GM06990 (cell line): Measurements from ENCODE around the gene GAB3.

ENCODE experiments used
- DNase-seq: peaks from one replicate; pipeline ENCODE4 v3.0.0-alpha.2; 2011; ENCODE audit not compliant: insufficient read length; ENCODE audit errors: extremely low read depth
- H3K27me3 ChIP-seq: replicated peaks from 2 replicates; pipeline ENCODE4 v1.6.0; 2011; ENCODE audit warnings: low read length; ENCODE audit not compliant: control insufficient read depth, insufficient read depth
- H3K36me3 ChIP-seq: 2 replicates; pipeline ENCODE4 v1.5.1; 2011; ENCODE audit warnings: low read length; ENCODE audit not compliant: control insufficient read depth, insufficient read depth
- H3K4me3 ChIP-seq: replicated peaks from 2 replicates; pipeline ENCODE4 v1.5.1; 2011; ENCODE audit warnings: low read depth, mild to moderate bottlenecking, control low read depth, low read length
- CTCF ChIP-seq: IDR thresholded peaks from 2 replicates; pipeline ENCODE4 v1.5.1; 2011; ENCODE audit warnings: low read length, control low read depth, mild to moderate bottlenecking, inconsistent platforms; ENCODE audit not compliant: insufficient read depth, poor library complexity, severe bottlenecking

Gene GAB3

GRCh38 chrX:154748712-154749339 is 2.1 kb downstream of the GAB3 start:
- H3K36me3 ChIP-seq, result no peaks in the 10 kb centered on the region
- no peak overlapping the region for H3K4me3 ChIP-seq
- TF ChIP-seq CTCF, result peak; percentile 64
- DNase-seq, result no peak
- H3K27me3 ChIP-seq, result no peaks in the 10 kb centered on the region

- no peak for TF ChIP-seq CTCF
- no peak for DNase-seq
- no peak overlapping the region for H3K4me3 ChIP-seq
Measured at GRCh38 chrX:154742613-154743012, 8.3 kb downstream of the GAB3 start.

GRCh38 chrX:154739952-154740465 is 10.9 kb downstream of the GAB3 start:
- H3K27me3 ChIP-seq, result no peaks in the 10 kb centered on the region
- H3K36me3 ChIP-seq, result no peaks in the 10 kb centered on the region
- no peak for DNase-seq
- TF ChIP-seq CTCF, result no peak
- H3K4me3 ChIP-seq, result no peak overlapping the region

More at GRCh38 chrX:154742613-154743012, 8.3 kb downstream of the GAB3 start:
- H3K27me3 ChIP-seq, result no peaks in the 10 kb centered on the region
- no peaks in the 10 kb centered on the region for H3K36me3 ChIP-seq

- Histone ChIP-seq H3K27me3 (no peaks in the 10 kb centered on the region), H3K36me3 (no peaks in the 10 kb centered on the region), H3K4me3 (no peak overlapping the region)
- no peak for DNase-seq
- no peak for TF ChIP-seq CTCF
Measured at GRCh38 chrX:154738011-154738738, 12.7 kb downstream of the GAB3 start.

GRCh38 chrX:154737136-154737535 is 13.7 kb downstream of the GAB3 start:
- Histone ChIP-seq H3K4me3 (no peak overlapping the region), H3K36me3 (no peaks in the 10 kb centered on the region), H3K27me3 (no peaks in the 10 kb centered on the region)
- no peak for TF ChIP-seq CTCF
- DNase-seq, result no peak
